Hypothalamus (tissue), 51 donors: Measurements from ENCODE around the gene SND1.

Experiments used
- DNase-seq, 51 donors: peaks; one replicate each; lab custom pipeline; 2025; lab: John Stamatoyannopoulos, UW

Gene SND1

DNA sequence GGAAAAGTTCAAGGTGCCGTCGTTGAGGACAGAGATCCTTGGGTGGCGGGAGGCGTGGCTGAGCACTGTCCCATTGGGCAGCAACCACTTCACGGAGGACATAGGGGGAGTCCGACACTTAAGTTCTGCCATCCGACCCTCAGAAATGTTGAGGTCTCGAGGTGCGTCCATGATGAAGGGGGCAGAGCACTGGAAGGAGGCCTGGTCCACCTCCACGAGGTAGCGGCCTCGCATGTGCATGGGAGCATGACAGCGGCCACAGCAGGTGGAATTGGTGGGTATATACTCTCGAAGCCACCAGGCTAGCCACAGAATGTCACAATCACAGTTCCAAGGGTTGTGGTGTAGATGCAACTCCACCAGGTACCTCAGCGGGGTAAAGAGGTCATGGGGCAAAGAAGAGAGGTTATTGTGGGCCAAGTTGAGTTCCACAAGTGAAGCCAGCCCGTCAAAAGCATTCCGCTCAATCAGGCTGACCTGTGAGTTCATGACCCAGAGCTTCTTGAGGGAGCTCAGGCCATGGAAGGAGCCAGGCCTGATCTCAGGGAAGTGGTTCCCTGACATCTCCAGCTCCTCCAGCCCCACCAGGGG is 377.5 kb downstream of the SND1 start:
- DNase-seq: no peak

DNA sequence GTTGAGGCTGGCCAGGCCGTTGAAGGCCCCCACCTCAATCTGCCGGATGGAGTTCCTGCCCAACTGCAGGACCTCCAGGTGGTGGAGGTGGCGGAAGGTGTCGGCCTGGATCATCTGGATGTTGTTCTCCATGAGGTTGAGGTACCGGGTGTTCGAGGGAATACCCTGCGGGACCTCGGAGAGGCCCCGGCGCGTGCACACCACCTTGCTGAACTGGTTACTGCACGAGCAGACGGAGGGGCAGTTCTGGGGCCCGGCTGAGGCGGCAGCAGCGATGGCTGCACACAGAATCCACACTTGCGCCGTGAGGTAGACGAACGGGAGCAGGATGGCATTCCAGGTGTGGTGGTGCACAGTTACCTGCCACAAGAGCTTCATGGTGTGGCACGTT is 378.3 kb downstream of the SND1 start:
- no peak for DNase-seq

DNA sequence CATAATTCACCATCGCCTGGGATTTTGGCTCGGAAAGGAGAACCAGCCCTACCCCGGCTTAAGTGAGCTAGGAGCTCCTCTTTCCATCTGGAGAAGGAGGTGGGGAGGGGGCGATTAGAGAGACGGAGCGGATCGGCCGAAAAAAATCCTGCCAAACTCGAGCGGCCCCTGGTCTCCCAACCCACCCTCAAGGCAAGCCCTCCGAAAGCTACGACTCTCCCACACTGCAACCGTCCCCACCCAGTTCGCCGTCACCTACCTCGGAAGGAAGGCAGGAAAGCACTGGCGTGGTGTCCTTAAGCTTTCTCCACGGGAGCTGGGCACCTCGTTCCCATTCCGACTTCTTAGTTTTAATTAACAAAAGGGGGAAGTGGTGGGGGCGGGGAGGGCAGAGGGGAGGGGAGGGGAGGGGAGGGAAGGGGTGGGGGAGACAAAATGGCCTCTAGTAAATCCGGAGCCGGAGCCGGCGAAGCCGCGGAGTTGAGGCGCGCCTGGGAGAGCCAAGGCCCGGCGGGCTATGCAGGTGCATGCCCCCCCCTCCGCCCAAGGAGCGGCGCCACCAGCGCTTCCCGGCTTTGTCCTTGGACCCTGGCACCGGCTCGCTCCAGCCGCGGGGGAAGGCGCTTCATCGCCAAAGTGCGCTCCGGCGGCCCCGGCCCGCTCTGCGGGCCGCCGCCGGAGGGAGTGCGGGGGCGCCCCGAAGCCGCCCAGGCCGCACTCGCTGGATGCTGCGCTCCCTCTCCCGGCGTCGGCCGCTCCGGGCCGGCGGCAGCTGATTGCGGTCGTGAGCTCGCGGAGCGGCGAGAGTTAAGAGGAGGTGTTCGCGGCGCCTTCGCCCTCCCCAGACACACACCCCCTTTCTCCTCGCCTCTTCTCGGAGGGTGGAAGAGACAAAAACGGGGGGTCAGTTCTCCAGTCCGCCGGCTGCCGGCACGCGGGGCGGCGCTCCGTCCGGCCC is 378.9 kb downstream of the SND1 start, which contains the start of gene LRRC4:
Gene LRRC4 (minus strand): TSS at position 784 of the 958 bp plus-strand sequence. CDS start 797 bp downstream, outside the sequence.
- peak in 28 of 51 donors; percentile 20 to 78 (median 50) for DNase-seq

DNA sequence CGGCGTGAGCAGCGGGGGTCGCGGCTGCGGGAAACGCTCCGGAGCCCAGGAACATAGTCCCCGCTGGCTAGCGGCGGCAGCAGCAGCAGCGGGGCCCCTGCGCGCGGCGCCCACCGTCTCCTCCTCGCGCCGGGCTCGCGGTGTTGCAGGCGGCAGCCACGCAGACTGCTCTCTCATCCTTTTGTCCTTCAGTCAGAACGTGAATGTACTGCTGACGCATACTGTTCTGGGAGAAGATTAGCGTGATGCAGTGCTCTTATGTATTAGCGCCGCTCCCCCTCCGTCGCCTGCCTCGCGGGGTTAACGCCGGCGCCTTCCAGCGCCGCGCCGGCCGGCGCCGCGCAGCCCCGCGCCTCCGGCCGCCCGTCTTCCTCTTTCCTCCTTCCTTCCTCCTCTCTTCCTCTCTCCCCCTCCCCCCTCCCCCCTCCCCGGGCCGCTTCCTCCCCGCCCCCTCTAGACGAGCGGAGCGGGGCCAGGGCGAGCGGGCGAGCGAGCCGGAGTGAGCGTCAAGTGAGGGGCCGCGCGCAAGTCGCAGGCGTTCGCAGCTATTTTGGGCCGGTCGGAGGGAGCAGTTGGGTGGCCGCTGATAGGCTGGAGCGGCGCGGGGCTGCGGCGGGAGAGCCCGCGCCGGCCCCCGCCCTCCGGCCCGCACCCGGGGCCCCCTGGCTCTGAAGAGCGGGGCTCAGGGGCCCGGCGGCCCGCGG is 380.1 kb downstream of the SND1 start:
- peak in 29 of 51 donors; percentile 20 to 77 (median 55) for DNase-seq

DNA sequence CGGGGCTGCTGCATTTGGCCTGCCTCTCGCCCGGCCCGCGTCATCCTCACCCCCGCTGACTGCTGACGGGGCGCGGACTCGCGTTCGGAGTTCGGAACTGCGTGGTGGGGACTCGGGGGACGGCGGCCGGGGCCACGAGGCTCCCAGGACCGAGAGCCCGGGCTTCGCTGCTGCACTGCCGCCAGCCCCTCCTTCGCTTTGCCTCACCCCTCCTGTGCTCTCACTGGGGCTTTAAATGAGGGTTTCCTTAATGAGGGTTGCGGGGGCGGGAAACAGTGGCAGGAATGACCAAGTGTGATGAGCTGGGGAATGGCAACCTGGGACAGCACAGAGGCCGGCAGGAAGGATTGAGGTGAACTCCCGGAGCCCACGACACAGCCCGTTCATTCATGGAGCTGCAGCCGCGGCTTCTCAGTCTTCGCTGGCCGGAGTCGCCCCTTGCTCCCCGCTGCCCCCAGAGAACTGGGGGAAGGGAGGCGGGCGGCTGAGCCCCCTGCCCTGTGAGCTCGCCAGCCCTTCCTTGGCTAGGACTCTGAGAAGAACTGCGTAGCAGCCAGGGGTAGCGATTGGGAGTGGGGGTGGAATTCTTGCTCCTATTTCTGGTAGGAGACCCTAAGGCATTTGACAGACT is 380.7 kb downstream of the SND1 start:
- peak in 15 of 51 donors; percentile 26 to 76 (median 59) for DNase-seq

DNA sequence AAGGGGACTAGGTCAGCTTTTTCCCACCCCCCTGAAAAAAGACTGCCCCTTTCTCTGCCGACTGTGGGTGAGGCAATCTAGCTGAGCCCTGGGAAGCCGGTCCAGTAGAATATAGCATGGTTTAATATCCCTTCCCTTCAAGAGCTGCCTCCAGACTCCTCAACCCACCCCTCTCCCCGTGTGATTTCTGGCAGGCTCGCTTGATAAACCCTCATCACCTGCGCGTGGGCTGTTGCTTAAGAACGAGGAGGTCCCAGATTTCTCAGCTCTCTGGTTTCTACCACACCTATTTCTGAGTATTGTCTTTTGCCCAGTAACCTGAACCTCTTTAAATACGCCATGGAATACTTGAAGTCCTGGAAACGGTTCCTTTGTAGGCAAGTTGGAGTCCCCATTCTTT is 381.3 kb downstream of the SND1 start:
- peak in 1 of 51 donors; percentile 63 for DNase-seq

DNA sequence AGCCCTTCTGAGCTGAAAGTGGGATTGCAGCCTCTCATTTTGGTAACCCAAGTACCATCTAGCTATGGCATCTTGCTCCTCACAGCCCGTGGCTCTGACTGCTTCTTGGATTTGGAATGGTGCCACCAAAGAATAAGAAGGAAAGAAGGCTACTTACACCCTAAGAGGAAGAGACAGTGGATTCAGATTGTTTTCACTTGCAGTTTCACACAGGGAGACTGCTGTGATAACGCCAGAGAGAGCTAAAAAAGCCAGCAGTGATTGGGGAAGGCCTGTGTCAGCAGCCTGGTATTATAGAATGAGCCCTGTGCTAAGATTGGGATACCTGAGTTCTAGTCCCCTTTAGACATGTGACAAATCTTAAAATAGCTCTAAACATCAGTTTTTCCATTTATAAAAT is 382.8 kb downstream of the SND1 start:
- peak in 1 of 51 donors; percentile 20 for DNase-seq

DNA sequence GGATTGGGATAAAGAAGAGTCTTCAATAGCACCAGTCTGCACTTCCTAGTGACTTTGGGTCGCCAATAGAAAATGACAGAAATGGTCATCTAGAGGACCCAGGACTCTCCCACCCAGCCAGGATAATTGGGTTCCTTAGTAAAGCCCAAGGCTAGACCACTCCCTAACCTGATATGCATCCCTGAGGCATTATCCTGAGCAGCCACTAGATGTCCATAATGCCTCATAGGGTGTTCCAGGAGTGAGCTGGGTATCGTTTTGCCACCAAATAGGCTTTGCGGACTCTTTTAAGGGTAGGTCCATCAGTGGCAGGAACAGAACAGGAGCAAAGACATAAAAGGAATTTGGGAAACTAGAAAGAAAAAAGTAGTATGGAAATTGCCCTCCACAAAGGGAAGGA is 383.7 kb downstream of the SND1 start:
- DNase-seq: peak in 10 of 51 donors; percentile 15 to 56 (median 35)

DNA sequence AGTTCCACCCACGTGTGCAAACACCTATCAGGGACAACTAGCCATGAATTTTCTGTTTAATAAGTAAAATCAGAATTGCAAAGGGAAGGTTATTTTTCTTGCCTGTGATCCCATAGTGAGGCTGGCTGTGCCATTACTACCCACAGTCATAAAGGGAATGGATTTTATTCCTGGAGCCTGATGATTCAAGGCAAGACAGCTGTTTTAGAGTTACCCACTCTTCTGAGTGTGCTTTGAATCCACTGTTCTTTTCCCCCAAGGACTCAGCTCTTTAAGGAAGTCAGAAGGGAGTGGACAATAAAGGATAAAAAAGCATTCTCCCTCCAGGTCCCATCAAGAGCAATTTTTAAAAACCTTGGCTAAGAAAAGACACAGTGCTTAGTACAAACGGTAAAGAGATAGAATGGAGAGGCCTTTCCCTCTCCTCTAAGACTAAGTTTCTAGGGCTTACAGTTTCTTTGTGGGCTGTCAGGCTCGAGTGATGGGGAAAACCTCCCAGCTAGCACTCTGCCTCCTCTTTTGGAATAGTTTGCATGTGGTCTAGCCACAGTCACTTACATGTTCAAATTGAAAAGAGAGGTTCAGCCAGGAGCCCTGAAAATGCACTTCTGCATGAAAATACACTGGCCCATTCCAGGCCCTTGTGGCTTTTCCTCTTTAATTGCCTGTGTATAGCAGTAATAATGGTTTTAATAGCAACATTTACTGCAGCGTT is 384.4 kb downstream of the SND1 start:
- no peak for DNase-seq

DNA sequence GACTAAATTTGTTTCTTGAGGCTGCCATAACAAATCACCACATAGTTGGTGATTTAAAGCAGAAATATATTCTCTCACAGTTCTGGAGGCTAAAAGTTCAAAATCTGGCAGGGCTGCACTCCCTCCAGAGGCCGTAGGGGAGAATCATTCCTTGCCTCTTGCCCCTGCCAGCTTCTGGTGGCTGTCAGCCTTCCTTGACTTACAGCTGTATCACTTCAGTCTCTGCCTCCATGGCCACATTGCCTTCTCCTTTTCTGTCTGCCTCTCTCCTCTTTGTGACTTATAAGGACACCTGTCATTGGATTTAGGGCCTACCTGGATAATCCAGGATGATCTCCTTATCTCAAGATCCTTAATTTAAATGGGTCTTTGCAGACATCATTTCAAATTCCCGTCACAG is 385.1 kb downstream of the SND1 start:
- DNase-seq: no peak

DNA sequence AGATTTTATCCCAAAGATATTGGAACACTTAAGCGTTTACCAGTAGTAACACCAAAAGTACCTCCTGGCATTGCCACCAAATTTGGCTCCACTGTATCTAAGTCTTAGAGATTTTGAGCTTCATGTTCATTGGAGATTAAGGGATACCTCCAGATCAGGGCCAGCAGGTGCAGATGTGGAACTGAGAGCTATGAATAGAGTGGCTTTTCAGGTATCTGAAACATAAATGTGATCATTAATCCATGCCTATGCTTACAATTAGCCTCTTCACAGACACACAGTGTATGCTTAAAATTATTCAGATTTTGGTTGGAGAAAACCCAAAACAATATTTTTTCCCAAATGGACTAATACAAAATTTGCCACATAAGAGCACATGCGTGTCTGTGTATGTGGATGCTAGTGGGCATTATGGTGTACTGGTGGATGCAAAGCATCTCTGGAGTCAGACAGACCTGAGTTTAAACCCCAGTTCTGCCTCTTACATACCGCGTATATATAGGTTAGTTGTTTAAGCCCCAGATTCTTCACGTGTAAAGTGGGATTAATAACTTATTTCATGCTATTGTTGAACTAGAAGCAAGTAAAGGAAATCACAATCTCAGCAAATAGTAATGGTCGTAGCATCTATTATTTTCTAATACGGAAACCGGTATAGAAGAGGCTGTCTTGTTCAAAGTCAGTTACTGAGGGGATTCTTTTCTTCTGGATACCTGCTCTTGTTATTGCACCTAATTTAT is 386.1 kb downstream of the SND1 start:
- DNase-seq: no peak

DNA sequence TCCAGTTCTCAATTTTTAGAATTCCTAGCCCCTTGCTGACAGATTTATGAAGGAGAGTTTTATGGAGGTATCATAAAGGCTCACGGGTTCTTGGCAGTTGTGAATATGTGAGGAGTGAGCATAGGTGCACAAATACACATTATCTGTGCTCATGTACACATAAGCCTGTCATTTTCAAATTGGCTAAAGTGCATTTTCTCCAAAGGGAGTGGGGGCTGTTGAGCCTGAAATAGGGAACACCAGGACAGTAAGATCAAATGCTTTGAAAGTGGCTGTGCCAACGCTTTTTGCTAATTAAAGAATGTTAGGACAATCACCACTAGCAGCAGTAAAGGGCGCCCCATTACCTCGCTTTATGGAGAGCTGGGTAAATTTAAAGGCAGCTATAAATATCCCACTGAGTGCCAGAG is 387.6 kb downstream of the SND1 start:
- no peak for DNase-seq

DNA sequence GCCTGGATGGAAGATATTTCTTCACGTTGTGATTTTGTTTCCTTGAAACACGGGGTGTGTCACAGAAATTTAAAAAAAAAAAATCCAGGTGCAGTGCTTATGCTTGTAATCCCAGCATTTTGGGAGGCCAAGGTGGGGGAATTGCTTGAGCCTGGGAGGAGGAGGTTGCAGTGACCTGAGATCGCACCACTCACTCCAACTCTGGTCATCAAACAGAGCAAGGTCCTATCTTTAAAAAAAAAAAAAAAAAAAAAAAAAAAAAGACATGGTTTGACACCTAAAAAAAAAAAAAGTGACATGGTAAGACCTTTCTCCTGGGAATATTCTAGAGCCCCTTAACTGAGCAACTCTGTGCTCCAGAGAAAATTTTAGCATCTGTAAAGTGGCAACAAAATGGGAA is 388.2 kb downstream of the SND1 start:
- DNase-seq: no peak

DNA sequence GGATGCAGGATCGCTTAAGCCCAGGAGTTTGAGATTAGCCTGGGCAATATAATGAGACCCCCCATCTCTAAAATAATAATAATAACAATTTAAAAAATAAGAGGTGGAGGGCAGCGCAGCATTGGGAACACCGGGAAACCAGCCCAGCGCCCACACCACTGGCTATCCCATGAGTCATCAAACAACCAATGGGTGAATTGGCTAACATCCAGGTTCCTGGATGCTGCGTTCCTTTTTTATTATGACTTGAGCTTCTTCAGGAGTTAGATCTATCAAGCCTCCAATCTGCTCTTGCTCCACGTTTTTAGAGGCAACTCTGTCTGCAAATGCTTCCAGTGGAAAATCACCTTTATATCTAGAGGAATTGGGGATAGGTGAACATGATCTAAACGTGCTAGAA is 389.2 kb downstream of the SND1 start:
- DNase-seq: peak in 6 of 51 donors; percentile 9 to 45 (median 22)

DNA sequence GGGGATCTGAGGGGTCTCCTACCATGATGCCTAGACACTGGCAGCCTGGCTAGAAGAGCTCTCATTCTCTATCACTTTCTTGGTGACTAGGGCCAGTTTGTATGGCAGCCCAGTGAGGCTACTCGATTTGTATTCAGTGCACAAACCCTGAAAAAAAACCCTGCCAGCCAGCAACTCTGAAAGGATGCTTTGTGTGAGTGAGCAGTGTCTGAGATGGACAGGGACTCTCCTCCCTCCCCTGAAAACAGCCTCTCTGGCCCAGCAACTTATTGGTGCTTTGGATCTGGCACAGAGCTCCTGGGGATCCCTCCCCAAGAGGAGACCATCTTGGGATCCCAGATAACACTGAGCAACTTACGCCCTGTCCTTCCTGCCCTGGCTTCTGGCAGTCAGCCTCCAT is 390.0 kb downstream of the SND1 start:
- peak in 47 of 51 donors; percentile 25 to 96 (median 74) for DNase-seq

DNA sequence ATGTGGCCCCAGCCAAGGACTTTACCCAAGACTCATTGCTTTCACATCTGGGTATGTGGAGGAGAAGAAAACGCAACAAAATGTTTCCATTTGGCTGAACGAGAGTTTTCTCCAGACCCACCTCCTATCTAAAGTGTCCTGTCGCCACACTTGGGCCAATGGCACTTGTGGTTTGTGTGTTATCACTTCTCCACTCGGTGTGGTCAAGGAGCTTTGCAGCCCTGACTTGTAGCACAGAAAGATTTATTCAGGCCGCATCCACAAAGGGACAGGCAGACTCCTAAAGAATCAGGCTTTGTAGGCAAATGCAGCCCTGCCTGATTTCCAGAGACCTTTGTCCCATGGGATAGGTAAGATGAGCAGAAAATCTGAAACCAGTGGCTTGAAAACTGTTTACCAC is 392.1 kb downstream of the SND1 start:
- no peak for DNase-seq

DNA sequence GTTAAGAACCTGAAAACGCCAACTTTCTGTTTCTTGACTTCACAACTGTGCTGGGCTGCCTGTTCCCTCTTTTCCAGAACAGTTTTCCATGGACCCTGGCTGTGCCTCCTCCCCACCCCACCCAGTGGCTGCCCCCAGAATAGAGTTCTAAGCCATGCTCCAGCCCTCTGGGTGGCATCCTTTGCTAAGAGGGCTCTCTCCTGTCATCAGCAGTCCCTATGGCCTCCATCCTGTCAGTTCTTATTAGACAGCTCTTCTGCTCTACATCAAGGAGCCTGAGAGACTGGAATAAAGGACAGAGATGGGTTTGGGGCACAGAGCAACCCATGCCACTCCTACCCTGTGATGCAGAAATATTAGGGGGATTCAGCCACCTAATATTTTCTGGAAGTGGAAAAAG is 393.2 kb downstream of the SND1 start:
- no peak for DNase-seq

DNA sequence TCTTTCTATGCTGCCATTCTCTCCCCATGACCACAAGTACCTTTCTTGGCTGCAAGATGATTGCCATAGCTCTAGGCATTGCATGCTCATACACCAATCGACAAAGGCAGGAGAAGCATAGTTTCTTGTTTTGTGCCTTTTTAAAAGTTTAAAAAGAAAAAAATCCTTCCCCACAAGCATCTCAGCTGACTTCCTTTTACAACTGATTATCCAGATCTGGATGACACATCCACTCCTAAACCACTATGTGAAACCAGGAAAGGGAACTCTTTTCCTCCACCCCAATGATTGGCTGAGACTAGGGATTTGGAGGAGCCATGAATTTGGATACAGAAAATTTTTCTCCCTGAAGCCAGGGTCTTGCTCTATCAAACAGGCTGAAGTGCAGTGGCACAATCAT is 393.8 kb downstream of the SND1 start:
- no peak for DNase-seq

DNA sequence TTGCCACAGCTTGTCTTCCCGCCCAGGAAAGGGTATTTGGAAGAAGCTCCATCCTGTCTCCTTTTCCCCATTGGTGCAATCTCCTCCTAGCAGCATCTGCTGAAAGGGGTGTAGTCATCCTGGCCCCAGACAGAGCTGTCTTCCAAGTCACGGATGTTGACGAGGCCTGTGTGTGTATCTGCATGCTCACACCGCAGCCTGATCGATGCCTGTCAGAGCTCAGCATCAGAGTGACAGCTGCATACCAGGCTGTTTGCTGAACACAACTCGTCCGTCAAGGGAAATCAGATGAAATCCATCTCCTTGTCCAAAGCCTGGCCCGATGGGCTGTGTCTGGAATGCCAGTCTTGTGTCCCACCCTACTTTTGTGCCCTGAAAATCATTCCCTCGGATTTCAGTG is 400.4 kb downstream of the SND1 start:
- DNase-seq: no peak
